Fibroblast of lung (primary cell): ENCODE measurements around the gene AFG3L2.

Experiments used
- EZH2 ChIP-seq: IDR thresholded peaks from 2 replicates; pipeline ENCODE4 v1.5.1; 2012; ENCODE audit warnings: low read length, control low read depth, mild to moderate bottlenecking; ENCODE audit errors: missing control alignments
- TF ChIP-seq, protein P1 (sequence below), 2 donors: IDR thresholded peaks in 1 of 2; conservative IDR thresholded peaks in 1 of 2; 1 replicate in 1 of 2; 2 replicates in 1 of 2; pipeline ENCODE4 v1.5.1; 2011 to 2012; ENCODE audit warnings: low read length in 2 of 2, control low read depth in 1 of 2, inconsistent platforms in 1 of 2, low read depth in 1 of 2, mild to moderate bottlenecking in 1 of 2

DNA sequence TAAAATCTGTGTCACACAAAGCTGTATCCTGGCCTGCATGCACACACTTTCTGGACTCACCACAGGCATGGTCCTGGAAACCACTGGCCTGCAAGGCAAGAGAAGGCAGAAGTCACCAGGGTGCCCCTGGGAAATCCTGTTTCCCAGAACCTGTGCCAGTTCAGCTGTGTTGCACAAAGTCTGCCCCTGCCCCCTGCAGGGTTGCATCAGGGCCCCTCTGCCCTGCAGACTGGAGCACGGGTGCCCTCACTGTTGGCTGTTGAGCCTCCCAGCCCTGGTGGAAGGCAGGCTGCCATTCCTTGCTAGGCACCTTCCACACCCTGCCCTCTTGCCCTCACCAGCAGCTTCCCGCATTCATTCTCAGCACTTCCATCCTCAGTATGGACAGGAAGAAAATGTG is 86.9 kb downstream of the AFG3L2 start:
- TF ChIP-seq EZH2: no peak
- TF ChIP-seq, protein P1, sequence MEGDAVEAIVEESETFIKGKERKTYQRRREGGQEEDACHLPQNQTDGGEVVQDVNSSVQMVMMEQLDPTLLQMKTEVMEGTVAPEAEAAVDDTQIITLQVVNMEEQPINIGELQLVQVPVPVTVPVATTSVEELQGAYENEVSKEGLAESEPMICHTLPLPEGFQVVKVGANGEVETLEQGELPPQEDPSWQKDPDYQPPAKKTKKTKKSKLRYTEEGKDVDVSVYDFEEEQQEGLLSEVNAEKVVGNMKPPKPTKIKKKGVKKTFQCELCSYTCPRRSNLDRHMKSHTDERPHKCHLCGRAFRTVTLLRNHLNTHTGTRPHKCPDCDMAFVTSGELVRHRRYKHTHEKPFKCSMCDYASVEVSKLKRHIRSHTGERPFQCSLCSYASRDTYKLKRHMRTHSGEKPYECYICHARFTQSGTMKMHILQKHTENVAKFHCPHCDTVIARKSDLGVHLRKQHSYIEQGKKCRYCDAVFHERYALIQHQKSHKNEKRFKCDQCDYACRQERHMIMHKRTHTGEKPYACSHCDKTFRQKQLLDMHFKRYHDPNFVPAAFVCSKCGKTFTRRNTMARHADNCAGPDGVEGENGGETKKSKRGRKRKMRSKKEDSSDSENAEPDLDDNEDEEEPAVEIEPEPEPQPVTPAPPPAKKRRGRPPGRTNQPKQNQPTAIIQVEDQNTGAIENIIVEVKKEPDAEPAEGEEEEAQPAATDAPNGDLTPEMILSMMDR (conservative IDR thresholded peaks at IDR 0.05 in 1 of 2, IDR thresholded peaks at IDR 0.05 in 1 of 2; ENCODE audit: low read depth in 1 of 2, low read length in 2 of 2): no peak
